ENCODE data around the gene COPS9.

COPS9 gene

DNA sequence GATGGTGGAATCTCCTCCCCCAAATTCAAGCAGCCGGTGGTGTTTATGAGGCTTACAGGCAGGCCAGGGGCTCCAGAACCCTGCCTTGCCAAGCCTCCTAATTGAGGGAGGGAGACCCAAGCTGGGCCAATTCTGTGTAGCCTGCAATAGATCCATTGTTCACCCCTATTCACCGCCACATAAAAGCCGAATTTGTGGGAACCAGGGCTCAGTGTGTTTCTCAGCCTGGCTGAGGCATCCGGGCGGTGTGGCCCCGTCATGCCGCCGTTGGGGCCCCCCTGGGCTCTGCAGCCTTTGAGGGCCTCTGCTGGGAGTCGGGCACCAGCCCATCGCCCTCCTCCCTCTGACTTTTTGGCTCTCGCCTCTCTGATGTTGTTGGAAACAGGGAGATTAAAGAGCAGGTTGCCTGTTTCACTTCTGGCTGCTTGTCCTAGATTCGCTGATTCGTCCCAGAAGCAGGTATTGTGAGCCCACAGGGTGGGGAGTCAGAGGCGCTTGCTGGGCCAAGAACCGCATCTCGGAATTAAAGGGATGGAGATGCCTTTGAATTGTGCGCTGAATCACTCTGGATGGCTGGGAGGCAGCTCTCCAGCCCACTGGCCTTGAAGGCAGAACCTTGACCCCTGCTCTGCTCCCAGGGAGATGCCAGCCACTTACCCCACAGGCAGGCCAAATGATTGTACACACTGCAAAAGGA lies 19.1 kb upstream of the COPS9 start:
- Histone ChIP-seq H3K4me2 (no peak overlapping the region), H3K4me1 (ENCODE audit: low read depth, poor library complexity, severe bottlenecking) (no peaks in the 10 kb centered on the region), H3K36me3 (ENCODE audit: insufficient read depth) (no peaks in the 10 kb centered on the region), H4K20me1 (ENCODE audit: insufficient read depth) (no peaks in the 10 kb centered on the region), H3K79me2 (ENCODE audit: insufficient read depth, low read depth) (no peaks in the 10 kb centered on the region), H3K27me3 (ENCODE audit: insufficient read depth, low read depth) (peaks cover 18% of the 10 kb centered on the region; the same call in 1 of the 2 replicates), H3K27ac (no peak overlapping the region), H2AFZ (ENCODE audit: low read depth) (no peak overlapping the region), H3K4me3 (IDR thresholded peaks at IDR 0.05; ENCODE audit: insufficient read depth, low read depth, low read length) (no peak overlapping the region), H3K9ac (no peak overlapping the region)
- TF ChIP-seq, protein P1, sequence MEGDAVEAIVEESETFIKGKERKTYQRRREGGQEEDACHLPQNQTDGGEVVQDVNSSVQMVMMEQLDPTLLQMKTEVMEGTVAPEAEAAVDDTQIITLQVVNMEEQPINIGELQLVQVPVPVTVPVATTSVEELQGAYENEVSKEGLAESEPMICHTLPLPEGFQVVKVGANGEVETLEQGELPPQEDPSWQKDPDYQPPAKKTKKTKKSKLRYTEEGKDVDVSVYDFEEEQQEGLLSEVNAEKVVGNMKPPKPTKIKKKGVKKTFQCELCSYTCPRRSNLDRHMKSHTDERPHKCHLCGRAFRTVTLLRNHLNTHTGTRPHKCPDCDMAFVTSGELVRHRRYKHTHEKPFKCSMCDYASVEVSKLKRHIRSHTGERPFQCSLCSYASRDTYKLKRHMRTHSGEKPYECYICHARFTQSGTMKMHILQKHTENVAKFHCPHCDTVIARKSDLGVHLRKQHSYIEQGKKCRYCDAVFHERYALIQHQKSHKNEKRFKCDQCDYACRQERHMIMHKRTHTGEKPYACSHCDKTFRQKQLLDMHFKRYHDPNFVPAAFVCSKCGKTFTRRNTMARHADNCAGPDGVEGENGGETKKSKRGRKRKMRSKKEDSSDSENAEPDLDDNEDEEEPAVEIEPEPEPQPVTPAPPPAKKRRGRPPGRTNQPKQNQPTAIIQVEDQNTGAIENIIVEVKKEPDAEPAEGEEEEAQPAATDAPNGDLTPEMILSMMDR (conservative IDR thresholded peaks at IDR 0.05; ENCODE audit: low read depth, low read length) = no peak

DNA sequence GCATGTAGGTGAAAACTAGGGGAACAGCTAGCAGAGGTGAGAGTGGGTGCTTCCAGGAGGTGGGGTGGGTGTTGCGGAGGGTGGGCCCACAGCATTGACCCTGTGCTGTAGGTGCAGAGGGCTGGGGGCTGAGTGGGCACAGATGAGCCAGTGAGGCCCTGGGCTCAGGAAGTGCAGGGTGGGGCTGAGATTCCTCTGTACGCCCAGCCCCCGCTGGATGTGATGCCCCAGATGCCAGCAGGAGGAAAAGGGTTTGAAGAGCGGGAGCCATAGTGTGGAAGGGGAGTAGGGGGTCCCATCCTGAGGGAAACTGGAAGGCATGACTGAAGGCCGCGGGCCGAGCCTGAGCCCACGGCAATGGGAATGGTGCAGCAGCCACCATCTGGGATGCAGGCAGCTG lies 18.5 kb upstream of the COPS9 start:
- Histone ChIP-seq H3K4me3 (IDR thresholded peaks at IDR 0.05; ENCODE audit: insufficient read depth, low read depth, low read length) (no peak overlapping the region), H3K36me3 (ENCODE audit: insufficient read depth) (no peaks in the 10 kb centered on the region), H3K4me2 (no peak overlapping the region), H3K4me1 (ENCODE audit: low read depth, poor library complexity, severe bottlenecking) (no peaks in the 10 kb centered on the region), H3K27ac (no peak overlapping the region), H3K79me2 (ENCODE audit: insufficient read depth, low read depth) (no peaks in the 10 kb centered on the region), H4K20me1 (ENCODE audit: insufficient read depth) (no peaks in the 10 kb centered on the region), H3K27me3 (ENCODE audit: insufficient read depth, low read depth) (peaks cover 18% of the 10 kb centered on the region; the same call in 1 of the 2 replicates), H2AFZ (ENCODE audit: low read depth) (no peak overlapping the region), H3K9ac (no peak overlapping the region)
- TF ChIP-seq, protein P1 (conservative IDR thresholded peaks at IDR 0.05; ENCODE audit: low read depth, low read length) = no peak

DNA sequence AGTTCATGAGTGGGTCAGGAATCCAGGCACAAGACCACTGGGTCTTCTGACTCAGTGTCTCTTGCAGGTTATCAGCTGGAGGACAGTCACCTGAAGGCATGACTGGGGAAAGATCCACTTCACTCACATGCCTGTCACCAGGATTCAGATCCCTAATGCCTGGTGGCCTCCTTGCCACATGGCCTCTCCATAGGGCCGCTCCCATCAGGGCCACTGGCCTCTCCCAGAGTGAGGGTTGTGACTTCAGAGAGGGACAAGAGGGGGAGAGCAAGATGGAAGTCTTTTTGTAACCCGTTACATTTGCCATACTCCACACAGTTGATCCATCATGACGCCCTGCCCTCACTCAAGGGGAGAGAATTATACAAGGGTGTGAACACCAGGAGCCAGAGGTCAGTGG lies 17.3 kb upstream of the COPS9 start:
- H3K27ac ChIP-seq = no peak overlapping the region
- H3K27me3 ChIP-seq (ENCODE audit: insufficient read depth, low read depth) = peaks cover 18% of the 10 kb centered on the region; the same call in 1 of the 2 replicates
- H4K20me1 ChIP-seq (ENCODE audit: insufficient read depth) = no peaks in the 10 kb centered on the region
- H3K9ac ChIP-seq = no peak overlapping the region
- no peaks in the 10 kb centered on the region for H3K79me2 ChIP-seq (ENCODE audit: insufficient read depth, low read depth)
- no peak overlapping the region for H2AFZ ChIP-seq (ENCODE audit: low read depth)
- no peak overlapping the region for H3K4me2 ChIP-seq
- no peaks in the 10 kb centered on the region for H3K36me3 ChIP-seq (ENCODE audit: insufficient read depth)
- no peaks in the 10 kb centered on the region for H3K4me1 ChIP-seq (ENCODE audit: low read depth, poor library complexity, severe bottlenecking)
- TF ChIP-seq, protein P1 (conservative IDR thresholded peaks at IDR 0.05; ENCODE audit: low read depth, low read length) = no peak
- no peak overlapping the region for H3K4me3 ChIP-seq (IDR thresholded peaks at IDR 0.05; ENCODE audit: insufficient read depth, low read depth, low read length)

GRCh38 chr2:240151477-240152031 lies 15.4 kb upstream of the COPS9 start:
- Histone ChIP-seq H3K4me1 (ENCODE audit: low read depth, poor library complexity, severe bottlenecking) (no peaks in the 10 kb centered on the region), H3K4me3 (IDR thresholded peaks at IDR 0.05; ENCODE audit: insufficient read depth, low read depth, low read length) (no peak overlapping the region), H3K36me3 (ENCODE audit: insufficient read depth) (no peaks in the 10 kb centered on the region), H3K79me2 (ENCODE audit: insufficient read depth, low read depth) (no peaks in the 10 kb centered on the region), H2AFZ (ENCODE audit: low read depth) (no peak overlapping the region), H4K20me1 (ENCODE audit: insufficient read depth) (no peaks in the 10 kb centered on the region), H3K27ac (no peak overlapping the region), H3K27me3 (ENCODE audit: insufficient read depth, low read depth) (peaks cover 18% of the 10 kb centered on the region; the same call in 1 of the 2 replicates), H3K4me2 (no peak overlapping the region), H3K9ac (no peak overlapping the region)
- TF ChIP-seq, protein P1 (conservative IDR thresholded peaks at IDR 0.05; ENCODE audit: low read depth, low read length) = no peak

Measured in KMS-11 (cell line).